Mammary epithelial cell (primary cell): ENCODE data around the gene PPM1G.

Experiments used
- EZH2 ChIP-seq: IDR thresholded peaks from 2 replicates; pipeline ENCODE4 v1.6.1; 2012; ENCODE audit warnings: low read length, inconsistent platforms, borderline replicate concordance
- TF ChIP-seq, protein P1 (sequence below), 2 donors: IDR thresholded peaks in 1 of 2; conservative IDR thresholded peaks in 1 of 2; 2 replicates each; pipeline ENCODE4 v1.5.1; 2011 to 2012; ENCODE audit warnings: inconsistent platforms in 2 of 2, low read length in 2 of 2, mild to moderate bottlenecking in 2 of 2, control low read depth in 1 of 2, low read depth in 1 of 2; ENCODE audit not compliant: insufficient read depth in 1 of 2; ENCODE audit errors: extremely low read depth in 1 of 2

DNA sequence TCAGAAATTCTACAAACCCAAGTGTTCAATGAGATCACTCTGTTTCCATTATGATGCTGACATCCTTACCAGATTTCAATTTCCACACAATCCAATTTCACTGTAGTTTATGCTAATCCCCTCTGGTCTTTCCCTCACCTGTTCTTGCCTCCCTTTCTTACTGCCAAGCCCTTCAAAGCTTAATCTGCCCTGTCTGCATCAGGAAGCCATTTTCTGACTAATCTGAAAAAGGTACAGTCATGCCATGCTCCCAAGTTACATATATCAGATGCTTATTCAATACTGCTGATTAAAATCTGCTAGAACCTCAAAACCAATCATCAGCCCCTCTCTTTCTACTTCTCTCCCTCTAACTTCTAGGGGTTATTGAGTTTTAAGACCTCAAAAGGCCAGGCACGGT lies 41.7 kb upstream of the PPM1G start:
- TF ChIP-seq EZH2, result no peak
- TF ChIP-seq, protein P1, sequence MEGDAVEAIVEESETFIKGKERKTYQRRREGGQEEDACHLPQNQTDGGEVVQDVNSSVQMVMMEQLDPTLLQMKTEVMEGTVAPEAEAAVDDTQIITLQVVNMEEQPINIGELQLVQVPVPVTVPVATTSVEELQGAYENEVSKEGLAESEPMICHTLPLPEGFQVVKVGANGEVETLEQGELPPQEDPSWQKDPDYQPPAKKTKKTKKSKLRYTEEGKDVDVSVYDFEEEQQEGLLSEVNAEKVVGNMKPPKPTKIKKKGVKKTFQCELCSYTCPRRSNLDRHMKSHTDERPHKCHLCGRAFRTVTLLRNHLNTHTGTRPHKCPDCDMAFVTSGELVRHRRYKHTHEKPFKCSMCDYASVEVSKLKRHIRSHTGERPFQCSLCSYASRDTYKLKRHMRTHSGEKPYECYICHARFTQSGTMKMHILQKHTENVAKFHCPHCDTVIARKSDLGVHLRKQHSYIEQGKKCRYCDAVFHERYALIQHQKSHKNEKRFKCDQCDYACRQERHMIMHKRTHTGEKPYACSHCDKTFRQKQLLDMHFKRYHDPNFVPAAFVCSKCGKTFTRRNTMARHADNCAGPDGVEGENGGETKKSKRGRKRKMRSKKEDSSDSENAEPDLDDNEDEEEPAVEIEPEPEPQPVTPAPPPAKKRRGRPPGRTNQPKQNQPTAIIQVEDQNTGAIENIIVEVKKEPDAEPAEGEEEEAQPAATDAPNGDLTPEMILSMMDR (conservative IDR thresholded peaks at IDR 0.05 in 1 of 2, IDR thresholded peaks at IDR 0.05 in 1 of 2; ENCODE audit: extremely low read depth in 1 of 2, insufficient read depth in 1 of 2, low read depth in 1 of 2, low read length in 2 of 2), result no peak
